Esophagus squamous epithelium (tissue), 5 donors: ENCODE results near the gene POC1A. TPM values are rescaled to one million over a fixed set of nuclear protein-coding genes. Genes with fewer than 3 reads are reported as not detected.
"Not testable (repeated sequence)": the region's sequence is repeated elsewhere in the genome, so short reads cannot be mapped to it uniquely, and the experiment has no call there.

Experiments used
- DNase-seq: peaks from one replicate; lab custom pipeline; 2025; lab: John Stamatoyannopoulos, UW
- H3K27ac ChIP-seq, 4 donors: fragments of 200-600 bp; sonication (generic); one replicate each; pipeline ENCODE4 v1.5.1; 2016 to 2019; ENCODE audit warnings: mild to moderate bottlenecking in 1 of 4
- H3K27me3 ChIP-seq, 4 donors: fragments of 200-600 bp; sonication (generic); 1 replicate in 3 of 4; 2 replicates in 1 of 4; pipeline versions ENCODE4 v1.5.1 to v1.6.0; 2017 to 2021; ENCODE audit warnings: antibody characterized with exemption in 1 of 4
- H3K36me3 ChIP-seq, 3 donors: fragments of 200-600 bp; sonication (generic); one replicate each; pipeline ENCODE4 v1.5.1; 2016 to 2019
- H3K4me1 ChIP-seq, 3 donors: fragments of 200-600 bp; sonication (generic); one replicate each; pipeline ENCODE4 v1.5.1; 2017 to 2019
- H3K4me3 ChIP-seq, 4 donors: fragments of 200-600 bp; sonication (generic); 1 replicate in 3 of 4; 2 replicates in 1 of 4; pipeline ENCODE4 v1.5.1; 2016 to 2019; ENCODE audit warnings: mild to moderate bottlenecking in 2 of 4, moderate library complexity in 1 of 4
- H3K9me3 ChIP-seq, 3 donors: fragments of 200-600 bp; sonication (generic); one replicate each; pipeline ENCODE4 v1.5.1; 2016 to 2019
- CTCF ChIP-seq, 6 experiments: fragments of 450-650 bp in 4 of 6; fragments of 200-600 bp in 2 of 6; sonication (generic) in 2 of 6; IDR thresholded peaks; one replicate each; pipeline ENCODE4 v1.5.1; 2016 to 2019; ENCODE audit warnings: antibody characterized with exemption in 6 of 6, mild to moderate bottlenecking in 4 of 6, moderate library complexity in 4 of 6
- POLR2A ChIP-seq, 4 donors: fragments of 450-650 bp; IDR thresholded peaks; one replicate each; pipeline ENCODE4 v1.6.1; 2017; ENCODE audit warnings: antibody characterized with exemption in 4 of 4, mild to moderate bottlenecking in 4 of 4, moderate library complexity in 3 of 4
- WGBS, 2 donors: methylation state at CpG; one replicate each; pipeline ENCODE4 v1.1.5; 2018; 5-methylcytosine and 5-hydroxymethylcytosine counted together
- intact Hi-C: fragments of 100-400 bp; cut with DNase I; formaldehyde crosslinking; loops from one replicate; pipeline ENCODE4 v1.15.0; 2022
- total RNA-seq, 4 donors: library from RNA; depleted of rRNA; stranded (reverse); fragments of >200 nt; gene quantifications; one replicate each; pipeline ENCODE4 v1.1.0, GENCODE V29; 2016
- donor health status: DM: yes; HTN: yes; CAD: no.

The POC1A gene
- total RNA-seq, 4 donors from 2014 or later: 2.7 to 10.3 (median 4.8) TPM

- no peak for DNase-seq
- Histone ChIP-seq H3K4me3 (no peak overlapping the region), H3K36me3 (no peaks in the 10 kb centered on the region), H3K27ac (no peak overlapping the region), H3K27me3 (no peaks in the 10 kb centered on the region), H3K9me3 (no peaks in the 10 kb centered on the region), H3K4me1 (no peaks in the 10 kb centered on the region)
- TF ChIP-seq CTCF (IDR thresholded peaks at IDR 0.05): no peak
- TF ChIP-seq POLR2A (IDR thresholded peaks at IDR 0.05): no peak
- WGBS, 2 donors: 53 to 56% methylated on average over 8 to 9 of the region's 9 CpGs
- intact Hi-C loops: no loop called here
These were observed 13.0 kb upstream of the POC1A start for GRCh38 chr3:52167240-52167639.

GRCh38 chr3:52162250-52162872 is 8.1 kb upstream of the POC1A start:
- Histone ChIP-seq H3K4me3 (no peak overlapping the region), H3K4me1 (no peaks in the 10 kb centered on the region), H3K27ac (no peak overlapping the region), H3K36me3 (no peaks in the 10 kb centered on the region), H3K9me3 (no peaks in the 10 kb centered on the region), H3K27me3 (no peaks in the 10 kb centered on the region)
- WGBS, 2 donors: 80 to 100% methylated on average over 2 to 4 of the region's 7 CpGs
- DNase-seq: no peak
- TF ChIP-seq POLR2A (IDR thresholded peaks at IDR 0.05) (no peak), CTCF (IDR thresholded peaks at IDR 0.05) (no peak)
- intact Hi-C loops: no loop called here

GRCh38 chr3:52159503-52159902 is 5.3 kb upstream of the POC1A start:
- H3K36me3 ChIP-seq: no peaks in the 10 kb centered on the region
- no peak overlapping the region for H3K4me3 ChIP-seq
- intact Hi-C loops: no loop called here
- no peaks in the 10 kb centered on the region for H3K9me3 ChIP-seq
- no peak for DNase-seq
- H3K4me1 ChIP-seq: peaks cover 4 to 7% (median 4%) of the 10 kb centered on the region in 3 donors
- no peak overlapping the region for H3K27ac ChIP-seq
- WGBS, 2 donors: 13 to 40% methylated on average over 1 of the region's 1 CpG
- no peaks in the 10 kb centered on the region for H3K27me3 ChIP-seq
- TF ChIP-seq CTCF (IDR thresholded peaks at IDR 0.05) (no peak), POLR2A (IDR thresholded peaks at IDR 0.05) (no peak)

- no peaks in the 10 kb centered on the region for H3K9me3 ChIP-seq
- H3K27me3 ChIP-seq: no peaks in the 10 kb centered on the region
- H3K27ac ChIP-seq: no peak overlapping the region
- TF ChIP-seq POLR2A (IDR thresholded peaks at IDR 0.05) (no peak), CTCF (IDR thresholded peaks at IDR 0.05) (no peak)
- H3K4me1 ChIP-seq: peaks cover 9 to 19% (median 13%) of the 10 kb centered on the region in 3 donors
- WGBS, 2 donors: 82 to 92% methylated on average over 3 to 4 of the region's 4 CpGs
- no peaks in the 10 kb centered on the region for H3K36me3 ChIP-seq
- no peak for DNase-seq
- intact Hi-C loops: no loop called here
- H3K4me3 ChIP-seq: no peak overlapping the region
These were observed 1.7 kb upstream of the POC1A start for GRCh38 chr3:52155912-52156311.

GRCh38 chr3:52153389-52154096 is 680 bp downstream of the POC1A start:
- no peaks in the 10 kb centered on the region for H3K36me3 ChIP-seq
- intact Hi-C loops: no loop called here

GRCh38 chr3:52151991-52152390 is 2.2 kb downstream of the POC1A start:
- H3K4me3 ChIP-seq, H3K36me3 ChIP-seq, H3K27ac ChIP-seq, DNase-seq, H3K9me3 ChIP-seq, H3K27me3 ChIP-seq, intact Hi-C loops: not testable (repeated sequence)
- H3K4me1 ChIP-seq: peaks cover 9 to 19% (median 13%) of the 10 kb centered on the region in 3 donors
- WGBS, 2 donors: 87 to 94% methylated on average over 2 to 4 of the region's 4 CpGs

More at GRCh38 chr3:52153389-52154096, 680 bp downstream of the POC1A start:
- peak overlapping the region; percentile 50 to 83 (median 59) for H3K4me3 ChIP-seq
- TF ChIP-seq CTCF (IDR thresholded peaks at IDR 0.05): no peak
- no peak for TF ChIP-seq POLR2A (IDR thresholded peaks at IDR 0.05)
- H3K9me3 ChIP-seq: no peaks in the 10 kb centered on the region
- no peaks in the 10 kb centered on the region for H3K27me3 ChIP-seq
- WGBS, 2 donors: 12 to 13% methylated on average over 5 to 6 of the region's 18 CpGs
- DNase-seq: no peak
- H3K27ac ChIP-seq: peak overlapping the region; percentile 81 to 92 (median 90)
- H3K4me1 ChIP-seq: peaks cover 9 to 19% (median 13%) of the 10 kb centered on the region in 3 donors
